NCI-H524 treated with DMSO at 0.1 percent for 48 hours (cell line): ENCODE results near the gene CFTR.
"Not testable (repeated sequence)": the region's sequence is repeated elsewhere in the genome, so short reads cannot be mapped to it uniquely, and the experiment has no call there.

ENCODE experiments used
- DNase-seq: peaks from one replicate; lab custom pipeline; 2025; lab: John Stamatoyannopoulos, UW

CFTR gene

DNA sequence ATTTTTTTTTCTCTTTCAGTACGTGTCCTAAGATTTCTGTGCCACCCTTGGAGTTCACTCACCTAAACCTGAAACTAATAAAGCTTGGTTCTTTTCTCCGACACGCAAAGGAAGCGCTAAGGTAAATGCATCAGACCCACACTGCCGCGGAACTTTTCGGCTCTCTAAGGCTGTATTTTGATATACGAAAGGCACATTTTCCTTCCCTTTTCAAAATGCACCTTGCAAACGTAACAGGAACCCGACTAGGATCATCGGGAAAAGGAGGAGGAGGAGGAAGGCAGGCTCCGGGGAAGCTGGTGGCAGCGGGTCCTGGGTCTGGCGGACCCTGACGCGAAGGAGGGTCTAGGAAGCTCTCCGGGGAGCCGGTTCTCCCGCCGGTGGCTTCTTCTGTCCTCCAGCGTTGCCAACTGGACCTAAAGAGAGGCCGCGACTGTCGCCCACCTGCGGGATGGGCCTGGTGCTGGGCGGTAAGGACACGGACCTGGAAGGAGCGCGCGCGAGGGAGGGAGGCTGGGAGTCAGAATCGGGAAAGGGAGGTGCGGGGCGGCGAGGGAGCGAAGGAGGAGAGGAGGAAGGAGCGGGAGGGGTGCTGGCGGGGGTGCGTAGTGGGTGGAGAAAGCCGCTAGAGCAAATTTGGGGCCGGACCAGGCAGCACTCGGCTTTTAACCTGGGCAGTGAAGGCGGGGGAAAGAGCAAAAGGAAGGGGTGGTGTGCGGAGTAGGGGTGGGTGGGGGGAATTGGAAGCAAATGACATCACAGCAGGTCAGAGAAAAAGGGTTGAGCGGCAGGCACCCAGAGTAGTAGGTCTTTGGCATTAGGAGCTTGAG, at the start of gene CFTR:
Gene CFTR, plus strand, starts transcription at position 801 of the 830 bp plus-strand sequence. CDS start 70 bp downstream, outside the sequence.
- no peak for DNase-seq

GRCh38 chr7:117435475-117436043, 44.3 kb upstream of the CFTR start:
- DNase-seq, result no peak

DNA sequence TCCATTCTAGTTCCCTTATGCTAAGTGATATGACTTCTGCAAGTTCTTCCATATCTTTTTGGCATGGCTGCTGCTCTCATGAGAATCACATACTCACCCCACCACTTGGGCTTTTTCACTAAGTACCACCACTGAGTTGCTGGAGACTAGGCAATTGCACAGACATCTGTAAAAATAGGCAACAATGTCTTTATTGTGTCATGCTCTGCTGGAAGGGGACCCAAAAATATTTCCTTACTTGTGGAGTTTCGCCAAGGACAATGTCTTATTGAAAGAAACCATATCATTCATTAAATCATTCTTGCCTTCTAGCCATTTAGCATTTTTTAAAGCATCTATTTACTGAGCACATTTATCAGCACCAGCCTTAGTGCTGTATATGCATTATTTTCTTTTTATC, 35.2 kb upstream of the CFTR start:
- DNase-seq, result no peak

DNA sequence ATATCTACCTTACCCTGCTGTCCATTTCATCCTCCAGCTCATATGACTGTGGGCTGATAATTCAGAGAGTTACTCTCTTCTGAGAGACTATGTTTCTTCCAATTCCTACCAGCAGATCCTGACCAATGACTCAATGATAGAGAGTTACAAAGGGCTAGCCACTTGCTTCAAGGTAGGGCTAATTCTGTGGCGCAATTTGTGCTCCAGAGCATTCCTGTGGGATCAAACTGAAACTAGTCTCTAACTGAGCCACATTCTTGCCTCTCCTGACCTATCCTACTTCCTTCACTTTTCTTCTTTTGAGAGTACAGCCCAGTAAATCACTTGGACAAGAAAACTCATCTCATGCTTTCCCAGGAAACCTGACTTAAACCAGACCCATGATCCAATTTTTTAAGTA, 34.6 kb upstream of the CFTR start:
- DNase-seq, result no peak

DNA sequence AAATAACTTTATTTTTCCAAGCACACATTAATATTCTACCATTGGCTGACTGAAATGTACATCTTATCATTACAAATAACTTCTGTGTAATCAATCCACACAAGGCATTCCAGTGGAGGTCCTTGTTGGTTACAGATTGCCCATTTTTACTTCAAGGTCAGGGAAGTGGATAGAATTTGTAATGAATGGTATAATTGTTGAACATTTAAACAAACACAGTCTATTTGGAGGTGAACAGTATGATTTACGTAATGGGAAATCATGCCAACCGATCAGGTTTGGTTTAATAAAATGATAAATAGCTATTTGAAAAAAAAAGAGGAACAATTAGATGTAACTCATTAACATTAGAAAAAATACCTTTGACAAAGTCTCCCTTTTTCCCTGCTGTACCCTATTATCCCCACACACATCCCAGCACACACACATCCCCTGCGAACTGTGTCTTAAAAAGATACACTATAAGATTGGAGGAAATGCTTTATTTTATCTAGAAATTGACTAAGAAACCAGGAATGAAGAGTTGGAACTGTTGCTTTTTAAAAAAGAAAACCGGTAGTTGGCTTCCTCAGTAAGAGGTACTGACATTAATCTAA, 33.5 kb upstream of the CFTR start:
- DNase-seq, result no peak

DNA sequence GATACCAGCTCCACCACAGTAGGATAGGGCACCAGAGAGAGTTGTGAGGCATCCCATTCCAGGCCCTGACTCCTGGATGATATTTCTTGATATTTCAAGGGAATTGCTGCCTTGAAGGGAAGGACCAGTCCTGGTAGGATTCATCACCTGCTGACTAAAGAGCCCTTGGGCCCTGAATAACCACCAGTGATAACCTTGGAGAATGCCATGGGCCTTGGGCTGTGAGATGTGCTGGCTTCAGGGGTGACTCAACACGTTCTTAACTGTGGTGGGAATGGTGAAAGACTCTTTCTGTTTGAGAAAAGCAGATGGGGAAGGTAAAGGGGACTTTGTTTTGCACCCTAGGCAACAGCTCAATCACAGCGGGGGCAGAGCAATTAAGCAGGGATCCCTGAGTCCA, 31.2 kb upstream of the CFTR start:
- DNase-seq, result no peak

GRCh38 chr7:117458977-117459583, 20.7 kb upstream of the CFTR start:
- DNase-seq, result no peak

DNA sequence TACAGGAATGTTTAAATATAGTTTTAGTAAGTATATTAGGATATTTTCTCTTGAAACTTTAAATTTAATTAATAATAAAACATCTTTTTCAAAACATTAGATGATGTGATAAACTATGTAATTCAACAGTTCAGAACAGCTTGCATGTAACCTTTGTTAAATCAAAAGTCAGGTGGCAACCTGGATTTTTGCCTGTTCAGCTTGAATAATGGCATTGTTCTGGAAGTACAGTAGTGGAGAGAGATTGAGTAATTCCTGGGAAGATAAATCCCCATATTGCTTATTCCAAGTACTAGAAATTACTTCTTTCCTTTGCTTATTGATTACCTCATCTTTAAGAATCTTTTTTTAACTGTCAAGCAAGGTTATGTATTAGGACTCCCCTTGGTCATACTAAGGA, 20.1 kb upstream of the CFTR start:
- no peak for DNase-seq

DNA sequence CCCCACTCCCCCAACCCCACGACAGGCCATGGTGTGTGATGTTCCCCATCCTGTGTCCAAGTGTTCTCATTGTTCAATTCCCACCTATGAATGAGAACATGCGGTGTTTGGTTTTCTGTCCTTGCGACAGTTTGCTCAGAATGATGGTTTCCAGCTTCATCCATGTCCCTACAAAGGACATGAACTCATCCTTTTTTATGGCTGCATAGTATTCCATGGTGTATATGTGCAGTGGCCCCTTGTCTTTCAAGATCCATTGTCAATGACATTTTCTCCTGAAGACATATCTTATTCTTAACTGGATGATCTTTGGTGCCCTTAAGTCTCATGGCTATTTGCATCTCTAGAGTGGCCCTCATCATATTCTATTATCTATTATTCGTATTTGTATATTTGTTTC, 19.0 kb upstream of the CFTR start:
- DNase-seq, result not testable (repeated sequence)

- DNase-seq, result no peak
These were observed 11.7 kb upstream of the CFTR start for GRCh38 chr7:117468174-117468573.

DNA sequence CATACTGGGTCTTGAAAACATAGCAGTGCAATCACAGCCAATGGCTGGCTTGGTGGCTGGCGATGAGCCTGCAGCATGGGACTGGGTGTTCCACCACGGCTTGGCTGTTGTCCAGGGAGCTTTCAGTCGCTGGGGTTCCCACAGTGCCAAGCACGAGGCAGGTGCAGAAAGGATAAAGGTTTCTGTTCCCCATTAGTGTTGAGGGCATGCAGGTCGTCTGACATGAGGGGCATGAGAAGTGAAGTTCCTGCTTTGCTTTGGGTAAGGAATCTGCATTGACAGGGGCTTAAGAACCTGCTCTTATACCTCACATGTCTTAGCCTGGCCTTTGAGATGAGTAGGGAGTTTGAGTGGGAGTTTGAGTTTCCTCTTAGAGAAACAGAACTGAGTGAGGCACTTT, 9.0 kb upstream of the CFTR start:
- DNase-seq, result no peak

- no peak for DNase-seq
These were observed 7.5 kb upstream of the CFTR start for GRCh38 chr7:117472335-117472734.

GRCh38 chr7:117476557-117477215, 3.1 kb upstream of the CFTR start:
- no peak for DNase-seq

DNA sequence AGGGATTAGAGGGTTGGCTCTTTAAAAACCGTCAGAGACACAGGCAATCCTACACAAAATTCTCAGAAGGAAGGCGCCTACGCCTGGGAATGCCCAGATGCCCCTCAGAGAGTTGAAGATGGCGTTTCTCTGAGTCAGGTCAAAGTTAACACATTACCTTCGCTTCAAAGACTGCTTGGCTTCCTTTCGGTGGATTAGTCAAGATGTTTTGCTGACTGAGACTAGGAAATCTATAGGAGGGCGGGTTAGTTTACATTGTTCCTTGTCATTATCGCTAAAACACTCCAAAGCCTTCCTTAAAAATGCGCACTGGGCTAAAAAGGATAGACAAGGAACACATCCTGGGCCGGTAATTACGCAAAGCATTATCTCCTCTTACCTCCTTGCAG, 995 bp upstream of the CFTR start:
- DNase-seq, result no peak

DNA sequence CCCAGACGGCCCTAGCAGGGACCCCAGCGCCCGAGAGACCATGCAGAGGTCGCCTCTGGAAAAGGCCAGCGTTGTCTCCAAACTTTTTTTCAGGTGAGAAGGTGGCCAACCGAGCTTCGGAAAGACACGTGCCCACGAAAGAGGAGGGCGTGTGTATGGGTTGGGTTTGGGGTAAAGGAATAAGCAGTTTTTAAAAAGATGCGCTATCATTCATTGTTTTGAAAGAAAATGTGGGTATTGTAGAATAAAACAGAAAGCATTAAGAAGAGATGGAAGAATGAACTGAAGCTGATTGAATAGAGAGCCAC, 184 bp downstream of the CFTR start:
- DNase-seq, result no peak

DNA sequence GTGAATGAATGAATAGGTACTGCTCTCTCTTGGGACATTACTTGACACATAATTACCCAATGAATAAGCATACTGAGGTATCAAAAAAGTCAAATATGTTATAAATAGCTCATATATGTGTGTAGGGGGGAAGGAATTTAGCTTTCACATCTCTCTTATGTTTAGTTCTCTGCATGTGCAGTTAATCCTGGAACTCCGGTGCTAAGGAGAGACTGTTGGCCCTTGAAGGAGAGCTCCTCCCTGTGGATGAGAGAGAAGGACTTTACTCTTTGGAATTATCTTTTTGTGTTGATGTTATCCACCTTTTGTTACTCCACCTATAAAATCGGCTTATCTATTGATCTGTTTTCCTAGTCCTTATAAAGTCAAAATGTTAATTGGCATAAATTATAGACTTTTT, 1.2 kb downstream of the CFTR start:
- DNase-seq, result no peak

DNA sequence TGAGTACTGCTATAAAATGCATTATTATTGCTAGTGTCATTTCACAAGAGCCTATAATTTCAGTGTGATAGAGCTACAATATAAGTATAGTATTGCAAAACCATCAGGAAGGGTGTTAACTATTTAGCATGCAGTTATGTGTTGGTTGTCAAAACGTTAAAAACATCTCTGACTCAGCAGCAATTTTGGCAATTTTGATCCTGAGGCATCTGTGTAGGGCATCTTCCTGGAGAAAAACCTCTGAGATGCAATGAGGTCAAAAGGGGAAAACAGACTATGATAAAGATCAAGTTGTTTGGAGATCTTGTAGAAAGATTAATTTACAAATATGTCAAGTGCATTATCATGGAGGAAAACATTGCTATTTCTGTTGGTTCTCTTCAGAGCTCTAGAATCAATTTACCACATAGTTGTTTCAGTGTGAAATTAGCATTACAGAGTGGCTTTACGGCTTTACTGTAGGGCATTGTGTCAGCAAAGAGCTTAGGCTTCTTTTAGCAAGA, 5.3 kb downstream of the CFTR start:
- no peak for DNase-seq

DNA sequence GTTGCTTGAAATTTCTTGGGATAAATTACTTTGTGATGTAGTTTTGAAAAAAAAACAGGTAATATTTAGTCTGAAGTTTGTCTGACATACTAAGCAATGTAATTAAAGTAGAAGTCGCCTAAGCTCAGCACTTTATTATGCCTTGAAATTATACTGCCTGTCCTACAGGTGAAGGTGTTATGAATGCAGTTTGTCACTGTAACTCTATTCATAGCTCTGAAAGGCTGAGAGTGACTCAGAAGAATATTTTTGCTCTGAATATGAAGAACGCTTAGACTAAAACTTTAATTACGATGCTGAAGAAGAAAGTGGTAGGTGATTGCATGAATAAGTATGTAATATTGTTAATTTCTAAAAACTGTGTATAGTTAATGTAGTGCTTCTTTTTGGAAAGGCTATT, 9.2 kb downstream of the CFTR start:
- no peak for DNase-seq

GRCh38 chr7:117489430-117489829, 9.6 kb downstream of the CFTR start:
- DNase-seq, result no peak

GRCh38 chr7:117489911-117490310, 10.1 kb downstream of the CFTR start:
- no peak for DNase-seq

GRCh38 chr7:117492649-117493048, 12.8 kb downstream of the CFTR start:
- no peak for DNase-seq

- no peak for DNase-seq
These were observed 13.6 kb downstream of the CFTR start for GRCh38 chr7:117493460-117493859.

DNA sequence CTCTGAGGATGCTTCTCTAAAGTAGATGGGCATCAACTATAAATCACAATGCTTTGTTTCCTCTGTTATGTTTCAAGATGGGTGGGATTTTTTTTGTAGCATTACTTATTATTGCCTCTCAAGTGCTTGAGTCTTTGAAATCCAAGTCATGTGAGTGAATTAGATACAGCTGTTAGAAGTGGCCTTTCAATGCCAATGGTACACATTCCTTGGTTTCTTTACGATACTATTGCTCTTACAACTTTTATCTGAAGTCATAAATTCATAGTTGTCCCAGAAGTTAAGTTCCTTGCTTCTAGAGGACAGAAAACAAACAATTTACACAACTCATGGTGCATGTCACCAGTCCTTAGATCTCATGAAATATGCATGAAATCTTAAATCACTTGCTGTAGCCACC, 15.5 kb downstream of the CFTR start:
- DNase-seq, result no peak
